ENCODE data around the gene GPAM.
"Not testable (repeated sequence)": the region's sequence is repeated elsewhere in the genome, so short reads cannot be mapped to it uniquely, and the experiment has no call there.

Gene GPAM

DNA sequence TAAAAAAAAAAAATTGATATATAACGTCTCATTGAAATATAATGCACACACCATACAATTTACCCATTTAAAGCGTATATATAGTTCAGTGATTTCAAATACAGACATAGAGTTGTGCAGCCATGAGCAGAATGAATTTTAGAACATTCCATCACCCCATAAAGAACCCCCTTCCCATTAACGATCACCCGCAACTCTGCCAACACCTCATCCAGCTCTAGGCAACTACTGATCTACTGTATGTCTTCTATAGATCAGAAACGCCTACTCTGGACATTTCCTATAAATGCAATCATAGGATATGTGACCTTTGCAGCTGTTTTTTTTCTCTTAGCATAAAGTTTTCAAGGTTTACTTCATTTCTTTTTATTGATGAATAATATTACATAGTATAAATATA is 33.4 kb upstream of the GPAM start:
- FAIRE-seq, result no peak
- no peak for DNase-seq (ENCODE audit: low spot score)

DNA sequence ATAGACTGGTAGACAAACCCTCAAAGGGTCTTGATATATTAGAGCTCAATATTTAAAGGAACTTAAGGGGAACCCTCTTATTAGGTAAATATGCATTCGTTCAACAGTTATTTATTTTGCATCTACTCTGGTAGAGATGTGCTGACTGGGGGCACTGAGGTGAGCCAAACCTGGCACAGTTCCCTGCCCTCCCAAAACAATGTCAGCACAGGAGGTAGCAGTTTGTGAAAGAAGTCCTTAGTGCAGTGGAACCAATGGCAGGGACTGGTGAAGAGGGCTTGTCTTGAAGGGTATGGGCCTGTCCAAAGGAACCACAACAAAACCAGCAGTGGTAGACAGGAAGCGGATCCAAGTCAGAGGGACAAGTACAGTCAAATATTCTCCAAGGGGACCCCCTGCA is 32.6 kb upstream of the GPAM start:
- FAIRE-seq, result no peak
- no peak for DNase-seq (ENCODE audit: low spot score)

- no peak for DNase-seq (ENCODE audit: low spot score)
- no peak for FAIRE-seq
These were observed 31.8 kb upstream of the GPAM start for GRCh38 chr10:112215342-112215774.

GRCh38 chr10:112214298-112214926 is 30.8 kb upstream of the GPAM start:
- DNase-seq (ENCODE audit: low spot score) (no peak), FAIRE-seq (no peak)

DNA sequence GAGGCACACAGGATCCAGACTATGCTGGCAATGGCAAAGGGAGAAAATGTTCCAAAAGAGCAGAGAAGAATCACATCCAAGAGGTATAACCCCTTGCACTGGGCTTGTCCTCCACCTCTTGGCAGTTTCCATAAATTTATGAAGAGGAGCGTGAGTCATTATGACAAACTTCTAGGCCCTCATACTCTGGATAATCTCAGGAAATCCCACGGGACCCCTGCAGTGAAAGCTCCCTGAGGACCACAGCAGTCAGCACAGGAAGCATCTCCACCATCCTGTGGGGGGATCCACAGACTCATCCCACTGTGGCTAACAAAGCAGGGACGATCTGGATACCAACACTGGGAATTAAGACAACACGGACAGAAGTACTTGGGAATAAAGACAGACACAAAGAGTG is 30.3 kb upstream of the GPAM start:
- DNase-seq (ENCODE audit: low spot score), result no peak
- no peak for FAIRE-seq

DNA sequence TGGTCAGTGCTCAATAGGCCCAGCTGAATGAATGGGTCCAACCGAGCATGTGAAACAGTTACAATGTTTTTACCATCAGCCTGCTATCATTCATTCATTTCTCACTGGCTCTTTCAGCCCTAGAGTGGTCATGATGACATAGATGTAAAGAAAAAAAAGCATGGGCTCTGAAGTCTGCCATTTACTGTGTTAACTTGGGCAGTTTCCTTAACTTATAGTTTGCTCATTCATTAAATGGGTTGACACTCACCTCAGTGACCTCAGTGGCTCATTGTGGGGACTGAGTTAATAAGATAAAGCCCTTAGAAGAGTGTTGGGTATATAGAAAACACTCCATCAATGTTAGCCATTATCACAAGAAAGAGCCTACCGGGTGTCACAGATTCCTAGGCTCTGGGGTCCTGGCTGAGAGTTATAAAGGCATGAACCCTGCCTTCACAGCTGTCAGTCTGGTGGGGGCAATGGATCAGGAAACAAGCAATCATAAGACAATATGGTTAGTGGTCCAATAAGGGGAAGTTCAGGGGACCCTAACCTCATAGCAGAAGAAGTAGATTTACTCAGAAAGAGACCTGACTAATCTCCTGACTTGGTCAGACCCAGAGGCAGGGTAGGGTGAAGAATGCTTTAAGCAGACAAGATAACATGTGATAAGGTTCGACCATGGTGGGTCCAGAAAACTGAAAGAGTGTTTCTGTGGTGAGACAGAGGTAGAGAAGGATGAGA is 29.7 kb upstream of the GPAM start:
- DNase-seq (ENCODE audit: low spot score) (no peak), FAIRE-seq (no peak)

GRCh38 chr10:112210666-112211065 is 27.1 kb upstream of the GPAM start:
- FAIRE-seq (no peak), DNase-seq (ENCODE audit: low spot score) (no peak)

GRCh38 chr10:112209684-112210131 is 26.1 kb upstream of the GPAM start:
- DNase-seq (ENCODE audit: low spot score), result no peak
- no peak for FAIRE-seq

DNA sequence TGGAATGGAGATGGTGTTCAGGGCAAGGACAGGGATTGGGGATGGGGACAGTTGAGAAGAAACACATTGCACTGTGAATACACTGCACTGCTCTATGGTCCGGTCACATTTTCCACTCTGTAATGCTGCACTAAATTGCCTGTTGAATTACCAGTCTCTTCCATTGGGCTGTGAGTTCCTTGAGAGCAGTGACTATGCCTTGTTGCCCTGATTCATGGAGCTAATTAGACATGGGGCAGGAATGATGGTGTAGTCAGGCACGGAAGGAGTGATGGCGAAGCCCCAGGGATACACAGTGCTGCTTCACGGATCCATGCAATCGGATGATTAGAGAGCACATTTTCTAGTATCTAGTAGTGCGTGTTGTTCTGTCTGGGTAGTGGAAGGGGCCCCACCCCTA is 25.4 kb upstream of the GPAM start:
- DNase-seq (ENCODE audit: low spot score) (no peak), FAIRE-seq (no peak)

GRCh38 chr10:112208292-112208691 is 24.7 kb upstream of the GPAM start:
- DNase-seq (ENCODE audit: low spot score), result no peak
- FAIRE-seq, result no peak

GRCh38 chr10:112203328-112204076 is 19.9 kb upstream of the GPAM start:
- FAIRE-seq, result no peak
- no peak for DNase-seq (ENCODE audit: low spot score)

- no peak for FAIRE-seq
- peak; percentile 35 for DNase-seq (ENCODE audit: low spot score)
These were observed 19.1 kb upstream of the GPAM start for GRCh38 chr10:112202561-112203241.

DNA sequence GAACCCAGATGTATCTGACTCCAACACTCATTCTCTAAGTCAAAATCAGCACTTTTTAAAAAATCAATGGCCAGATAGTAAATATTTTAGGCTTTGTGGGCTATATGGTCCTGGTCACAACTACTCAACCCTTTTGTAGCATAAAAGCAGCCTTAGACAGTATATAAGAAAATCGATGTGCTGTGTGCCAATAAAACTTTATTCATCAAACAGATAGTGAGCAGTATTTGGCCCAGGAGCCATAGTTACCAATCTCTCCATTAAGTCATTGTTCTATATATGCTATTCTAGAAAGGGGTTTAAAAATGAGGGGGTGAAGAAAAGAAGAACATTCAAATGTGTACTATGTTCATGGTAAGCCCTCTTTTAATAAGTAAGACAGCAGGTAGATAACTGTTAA is 18.5 kb upstream of the GPAM start:
- DNase-seq (ENCODE audit: low spot score) (no peak), FAIRE-seq (no peak)

DNA sequence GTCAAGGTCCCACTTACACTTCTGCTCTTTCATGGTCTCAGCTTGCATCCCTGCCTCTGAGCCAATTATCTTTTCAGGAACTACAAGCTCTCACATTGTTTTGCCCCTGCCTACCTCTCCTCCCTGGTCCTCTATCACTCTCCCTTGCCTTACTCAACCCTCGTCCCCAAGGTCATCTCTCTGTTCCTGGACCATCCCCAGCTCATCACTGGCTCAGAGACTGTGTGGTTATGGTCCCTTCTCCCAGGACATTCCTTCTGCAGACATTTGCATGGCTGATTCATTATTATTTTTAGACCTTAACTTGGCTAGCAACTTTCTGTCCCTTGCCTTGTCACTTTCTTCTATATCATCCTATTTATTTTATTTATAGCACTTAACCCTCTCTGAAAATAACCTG is 17.8 kb upstream of the GPAM start:
- DNase-seq (ENCODE audit: low spot score) (no peak), FAIRE-seq (no peak)

GRCh38 chr10:112200259-112200658 is 16.7 kb upstream of the GPAM start:
- DNase-seq (ENCODE audit: low spot score); FAIRE-seq: not testable (repeated sequence)

DNA sequence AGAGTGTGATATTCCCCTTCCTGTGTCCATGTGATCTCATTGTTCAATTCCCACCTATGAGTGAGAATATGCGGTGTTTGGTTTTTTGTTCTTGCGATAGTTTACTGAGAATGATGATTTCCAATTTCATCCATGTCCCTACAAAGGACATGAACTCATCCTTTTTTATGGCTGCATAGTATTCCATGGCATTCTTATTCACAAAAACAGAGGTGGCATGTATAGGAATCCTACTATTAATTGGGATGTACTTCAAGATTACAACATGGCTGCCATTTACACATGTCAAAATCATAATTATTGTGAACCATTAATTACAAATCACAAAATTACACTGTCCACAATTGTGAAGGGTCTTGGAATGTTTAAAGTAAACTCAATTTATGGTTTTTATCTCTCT is 14.1 kb upstream of the GPAM start:
- not testable (repeated sequence) for DNase-seq (ENCODE audit: low spot score); FAIRE-seq

GRCh38 chr10:112195224-112195623 is 11.7 kb upstream of the GPAM start:
- FAIRE-seq (no peak), DNase-seq (ENCODE audit: low spot score) (no peak)

DNA sequence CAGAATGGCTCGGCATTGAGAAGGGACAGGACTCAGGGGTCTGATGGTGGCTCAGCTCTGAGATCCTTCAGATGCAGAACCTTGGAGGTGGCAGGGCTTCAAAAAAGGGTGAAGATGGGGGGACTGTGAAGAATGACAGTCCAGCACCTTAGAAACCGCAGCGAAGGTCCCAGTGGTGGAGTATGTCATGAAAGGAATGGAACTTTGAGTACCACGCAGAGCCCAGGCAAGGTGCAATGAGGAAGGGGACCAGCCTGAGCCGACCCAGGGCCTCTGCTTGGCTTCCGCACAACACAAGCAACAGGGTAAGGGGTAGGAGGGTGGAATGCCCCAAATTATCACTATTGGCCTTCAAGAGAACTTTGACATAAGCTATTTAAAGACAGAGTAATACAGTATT is 8.2 kb upstream of the GPAM start:
- no peak for FAIRE-seq
- no peak for DNase-seq (ENCODE audit: low spot score)

DNA sequence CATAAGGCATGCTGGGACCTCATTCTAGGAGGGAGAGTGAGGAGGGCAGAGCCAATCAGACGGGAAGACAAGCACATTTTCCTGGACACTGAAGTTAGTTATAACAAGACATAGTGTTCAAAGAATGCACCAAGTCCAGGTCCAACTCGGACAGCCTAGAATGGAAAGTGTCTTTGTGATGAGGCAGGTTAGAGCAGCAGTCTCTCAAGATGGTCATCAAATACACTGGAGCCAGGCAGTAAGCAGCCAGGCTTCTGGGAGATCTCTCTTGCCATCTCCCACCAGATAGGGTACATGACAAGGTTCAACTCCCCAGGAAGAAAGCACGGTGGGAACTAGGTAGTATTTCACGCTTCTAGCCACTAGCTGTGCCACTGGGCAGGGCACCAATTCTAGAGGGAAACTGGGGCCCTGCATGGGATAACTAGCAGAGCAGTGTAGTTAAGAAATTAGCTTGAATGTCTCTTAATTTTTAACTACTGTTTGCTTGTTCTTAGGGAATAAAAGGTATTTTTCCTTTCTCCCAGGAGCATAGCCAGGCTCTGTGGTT is 7.6 kb upstream of the GPAM start:
- FAIRE-seq, result no peak
- no peak for DNase-seq (ENCODE audit: low spot score)

- DNase-seq (ENCODE audit: low spot score) (no peak), FAIRE-seq (no peak)
These were observed 5.9 kb upstream of the GPAM start for GRCh38 chr10:112189465-112189864.

DNA sequence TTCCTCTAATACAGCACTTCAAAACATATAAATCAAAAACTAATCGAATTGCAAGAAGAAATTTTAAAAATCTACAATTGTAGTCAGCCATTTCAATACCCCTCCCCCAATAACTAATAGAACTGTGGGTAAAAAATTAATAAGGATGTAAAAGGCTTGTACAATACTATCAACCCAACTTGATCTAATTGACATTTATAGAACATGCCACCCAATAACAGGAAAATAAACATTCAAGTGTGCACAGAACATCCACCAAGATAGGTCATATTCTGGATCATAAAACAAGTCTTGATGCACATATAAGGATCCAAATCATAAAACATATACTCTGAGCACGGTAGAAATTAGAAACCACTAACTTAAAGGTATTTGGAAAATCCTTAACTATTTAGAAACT is 4.0 kb upstream of the GPAM start:
- no peak for FAIRE-seq
- DNase-seq (ENCODE audit: low spot score), result no peak

GRCh38 chr10:112185959-112186358 is 2.4 kb upstream of the GPAM start:
- no peak for DNase-seq (ENCODE audit: low spot score)
- FAIRE-seq, result no peak

Measured in urothelium cell line (cell line).